Activated CD4-positive, alpha-beta T cell treated with anti-CD3 and anti-CD28 coated beads for 48 hours (primary cell): ENCODE data around the gene KRT7.
"Not testable (repeated sequence)": the region's sequence is repeated elsewhere in the genome, so short reads cannot be mapped to it uniquely, and the experiment has no call there.

Source experiments
- DNase-seq: peaks from one replicate; pipeline ENCODE4 v3.0.0-alpha.2; 2020

KRT7 gene

GRCh38 chr12:52245962-52246569, 13.0 kb downstream of the KRT7 start:
- no peak for DNase-seq

GRCh38 chr12:52246720-52247621, 13.9 kb downstream of the KRT7 start:
- DNase-seq: no peak

GRCh38 chr12:52247622-52248540, 14.8 kb downstream of the KRT7 start:
- DNase-seq: no peak

- no peak for DNase-seq
These were observed 15.8 kb downstream of the KRT7 start for GRCh38 chr12:52248541-52249461.

GRCh38 chr12:52249511-52250047, 16.5 kb downstream of the KRT7 start:
- DNase-seq: no peak

- DNase-seq: no peak
These were observed 17.3 kb downstream of the KRT7 start for GRCh38 chr12:52250048-52250990.

GRCh38 chr12:52251367-52252051, 18.5 kb downstream of the KRT7 start:
- no peak for DNase-seq

GRCh38 chr12:52252175-52252615, 19.2 kb downstream of the KRT7 start:
- not testable (repeated sequence) for DNase-seq

GRCh38 chr12:52252728-52253343, 19.8 kb downstream of the KRT7 start:
- no peak for DNase-seq

GRCh38 chr12:52253391-52254179, 20.5 kb downstream of the KRT7 start:
- no peak for DNase-seq

GRCh38 chr12:52254180-52254964, 21.3 kb downstream of the KRT7 start:
- no peak for DNase-seq

GRCh38 chr12:52254965-52255751, 22.1 kb downstream of the KRT7 start:
- no peak for DNase-seq

GRCh38 chr12:52255926-52256583, 23.0 kb downstream of the KRT7 start:
- DNase-seq: no peak

- DNase-seq: no peak
These were observed 23.5 kb downstream of the KRT7 start for GRCh38 chr12:52256584-52256935.

- DNase-seq: no peak
These were observed 24.1 kb downstream of the KRT7 start for GRCh38 chr12:52257074-52257551.

- DNase-seq: not testable (repeated sequence)
These were observed 24.9 kb downstream of the KRT7 start for GRCh38 chr12:52257922-52258321.
